Loucy (cell line): ENCODE results near the gene SPINK4.
A peak's percentile ranks its signal among the peaks of the same experiment; 100 is the strongest.

Source experiments
- H2AFZ ChIP-seq: fragments of 200-600 bp; sonication (generic); 2 replicates; pipeline ENCODE4 v1.6.0; 2016; ENCODE audit warnings: antibody characterized with exemption, mild to moderate bottlenecking, low read length, moderate library complexity
- H3F3A ChIP-seq: fragments of 200-600 bp; 2 replicates; pipeline ENCODE4 v1.6.0; 2016; ENCODE audit warnings: antibody characterized with exemption, low read depth, mild to moderate bottlenecking
- H3K27me3 ChIP-seq: fragments of 200-600 bp; sonication (generic); 2 replicates; pipeline ENCODE4 v1.6.1; 2014; ENCODE audit warnings: low read length, mild to moderate bottlenecking; ENCODE audit not compliant: insufficient read depth, poor library complexity, severe bottlenecking
- H3K36me3 ChIP-seq: fragments of 200-600 bp; sonication (generic); 2 replicates; pipeline ENCODE4 v1.6.1; 2016; ENCODE audit warnings: low read length; ENCODE audit not compliant: insufficient read depth
- H3K4me1 ChIP-seq: fragments of 200-600 bp; sonication (generic); 2 replicates; pipeline ENCODE4 v1.5.1; 2014; ENCODE audit warnings: low read length, mild to moderate bottlenecking; ENCODE audit not compliant: insufficient read depth, poor library complexity, severe bottlenecking
- H3K4me2 ChIP-seq: fragments of 200-600 bp; sonication (generic); 2 replicates; pipeline ENCODE4 v1.6.0; 2014; ENCODE audit warnings: antibody characterized with exemption, low read length, low read depth, mild to moderate bottlenecking; ENCODE audit not compliant: poor library complexity, severe bottlenecking
- H3K4me3 ChIP-seq: fragments of 200-600 bp; sonication (generic); 2 replicates; pipeline ENCODE4 v1.5.1; 2014; ENCODE audit warnings: low read length, mild to moderate bottlenecking, mixed read lengths; ENCODE audit not compliant: poor library complexity, severe bottlenecking
- H3K79me2 ChIP-seq: fragments of 200-600 bp; sonication (generic); 2 replicates; pipeline ENCODE4 v1.6.1; 2014; ENCODE audit warnings: low read length; ENCODE audit not compliant: insufficient read depth
- H3K9ac ChIP-seq: fragments of 200-600 bp; sonication (generic); 2 replicates; pipeline ENCODE4 v1.6.0; 2014; ENCODE audit warnings: mild to moderate bottlenecking, low read depth, low read length, moderate library complexity; ENCODE audit not compliant: poor library complexity, severe bottlenecking
- H3K9me2 ChIP-seq: fragments of 200-600 bp; sonication (generic); replicated peaks from 2 replicates; pipeline ENCODE4 v1.6.1; 2016; ENCODE audit warnings: low read depth, low read length, mixed read lengths
- H3K9me3 ChIP-seq: fragments of 200-600 bp; sonication (generic); 2 replicates; pipeline ENCODE4 v1.6.1; 2014; ENCODE audit warnings: mild to moderate bottlenecking, antibody characterized with exemption, low read length, low read depth; ENCODE audit not compliant: insufficient read depth
- H4K20me1 ChIP-seq: fragments of 200-600 bp; sonication (generic); 2 replicates; pipeline ENCODE4 v1.6.0; 2014; ENCODE audit warnings: antibody characterized with exemption, low read length, mild to moderate bottlenecking; ENCODE audit not compliant: insufficient read depth, poor library complexity, severe bottlenecking
- EZH2phosphoT487 ChIP-seq: fragments of 200-600 bp; IDR thresholded peaks from 2 replicates; pipeline ENCODE4 v1.6.1; 2018; ENCODE audit warnings: antibody characterized with exemption, mild to moderate bottlenecking, moderate library complexity, borderline replicate concordance
- TF ChIP-seq, protein P1 (sequence below): fragments of 200-600 bp; sonication (generic); conservative IDR thresholded peaks from 2 replicates; pipeline ENCODE4 v1.5.1; 2014; ENCODE audit warnings: mild to moderate bottlenecking, antibody characterized with exemption, low read length

SPINK4 gene

DNA sequence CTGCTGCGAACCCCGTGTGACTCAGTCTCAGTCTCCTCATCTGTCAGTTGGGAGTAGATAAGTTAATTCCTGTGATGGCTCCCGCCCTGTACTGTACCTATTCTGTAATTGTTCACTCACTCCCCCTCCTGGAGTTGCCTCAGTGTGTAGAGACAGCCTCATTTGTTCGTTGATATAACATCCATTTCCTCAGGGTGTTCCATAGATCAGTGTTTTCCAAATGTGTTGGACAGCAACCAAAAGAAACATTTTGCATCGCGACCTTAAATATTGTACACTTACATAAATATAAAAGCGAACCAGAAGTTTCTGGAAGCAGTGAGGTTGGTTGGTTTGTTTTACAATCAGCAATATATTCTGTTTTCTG lies 51.0 kb downstream of the SPINK4 start:
- Histone ChIP-seq H4K20me1 (peaks cover 13% of the 10 kb centered on the region), H3K4me3 (peak overlapping the region; percentile 87), H3K9me3 (no peaks in the 10 kb centered on the region), H2AFZ (peak overlapping the region; percentile 88), H3K9ac (peak overlapping the region; percentile 98), H3K36me3 (no peaks in the 10 kb centered on the region; the same call in 1 of the 2 replicates), H3K9me2 (no peaks in the 10 kb centered on the region), H3K27me3 (no peaks in the 10 kb centered on the region), H3K79me2 (peaks cover 58% of the 10 kb centered on the region), H3K4me1 (peaks cover 24% of the 10 kb centered on the region), H3F3A (peaks cover 7% of the 10 kb centered on the region), H3K4me2 (peak overlapping the region; percentile 80)
- TF ChIP-seq, protein P1, sequence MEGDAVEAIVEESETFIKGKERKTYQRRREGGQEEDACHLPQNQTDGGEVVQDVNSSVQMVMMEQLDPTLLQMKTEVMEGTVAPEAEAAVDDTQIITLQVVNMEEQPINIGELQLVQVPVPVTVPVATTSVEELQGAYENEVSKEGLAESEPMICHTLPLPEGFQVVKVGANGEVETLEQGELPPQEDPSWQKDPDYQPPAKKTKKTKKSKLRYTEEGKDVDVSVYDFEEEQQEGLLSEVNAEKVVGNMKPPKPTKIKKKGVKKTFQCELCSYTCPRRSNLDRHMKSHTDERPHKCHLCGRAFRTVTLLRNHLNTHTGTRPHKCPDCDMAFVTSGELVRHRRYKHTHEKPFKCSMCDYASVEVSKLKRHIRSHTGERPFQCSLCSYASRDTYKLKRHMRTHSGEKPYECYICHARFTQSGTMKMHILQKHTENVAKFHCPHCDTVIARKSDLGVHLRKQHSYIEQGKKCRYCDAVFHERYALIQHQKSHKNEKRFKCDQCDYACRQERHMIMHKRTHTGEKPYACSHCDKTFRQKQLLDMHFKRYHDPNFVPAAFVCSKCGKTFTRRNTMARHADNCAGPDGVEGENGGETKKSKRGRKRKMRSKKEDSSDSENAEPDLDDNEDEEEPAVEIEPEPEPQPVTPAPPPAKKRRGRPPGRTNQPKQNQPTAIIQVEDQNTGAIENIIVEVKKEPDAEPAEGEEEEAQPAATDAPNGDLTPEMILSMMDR, result no peak; the same call in 1 of the 2 replicates
- TF ChIP-seq EZH2phosphoT487, result no peak

DNA sequence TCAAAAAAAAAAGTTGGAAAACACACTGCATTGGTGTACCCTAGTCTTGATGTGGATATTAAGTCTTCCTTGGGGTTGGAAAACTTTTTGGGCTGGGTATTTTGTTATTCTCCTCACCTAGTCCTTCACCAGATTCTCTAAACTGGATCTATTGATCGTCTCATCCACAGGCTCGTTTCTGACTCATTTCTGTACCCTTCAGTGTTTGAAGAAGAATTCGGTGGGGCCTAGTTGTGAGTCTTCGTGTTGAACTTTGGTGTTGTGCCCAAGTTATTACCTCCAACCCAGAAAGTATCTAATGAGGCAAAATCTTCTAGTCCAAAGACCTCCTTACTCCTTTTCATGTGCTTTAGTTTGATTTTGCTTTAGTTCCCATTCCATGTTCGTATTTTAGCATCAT lies 51.9 kb downstream of the SPINK4 start:
- Histone ChIP-seq H3K4me3 (peak overlapping the region; percentile 87), H3K4me1 (peaks cover 32% of the 10 kb centered on the region), H3K36me3 (peaks cover 6% of the 10 kb centered on the region; the same call in 1 of the 2 replicates)

DNA sequence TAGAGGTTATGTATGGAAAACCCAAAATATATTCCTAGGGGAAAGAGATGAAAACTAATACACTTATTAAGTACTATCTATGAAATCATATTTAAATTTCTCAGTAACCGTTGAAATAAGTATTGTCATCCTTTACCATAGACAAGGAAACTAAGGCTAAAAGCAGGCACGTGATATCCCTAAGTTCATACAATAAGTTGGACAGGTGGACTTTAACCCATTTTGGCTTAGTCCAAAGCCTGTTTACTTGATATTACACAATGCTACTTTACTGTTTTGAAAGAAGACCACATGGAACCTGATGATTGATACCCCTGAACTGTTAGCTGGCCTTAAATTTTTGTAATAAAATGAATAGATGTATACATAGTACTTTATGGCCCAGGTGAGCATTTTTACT lies 53.8 kb downstream of the SPINK4 start:
- H3K4me2 ChIP-seq, result peak overlapping the region; percentile 80
- H3K4me1 ChIP-seq, result peaks cover 50% of the 10 kb centered on the region
- no peak for TF ChIP-seq EZH2phosphoT487
- TF ChIP-seq, protein P1, result no peak

More for the DNA sequence above, 51.9 kb downstream of the SPINK4 start:
- Histone ChIP-seq H3K4me2 (peak overlapping the region; percentile 80), H3K9ac (peak overlapping the region; percentile 98), H3K79me2 (peaks cover 67% of the 10 kb centered on the region), H3F3A (peaks cover 7% of the 10 kb centered on the region), H3K27me3 (no peaks in the 10 kb centered on the region), H3K9me2 (no peaks in the 10 kb centered on the region), H3K9me3 (no peaks in the 10 kb centered on the region), H2AFZ (no peak overlapping the region), H4K20me1 (peaks cover 13% of the 10 kb centered on the region)
- TF ChIP-seq EZH2phosphoT487, result no peak
- TF ChIP-seq, protein P1, result no peak

More for the DNA sequence above, 53.8 kb downstream of the SPINK4 start:
- peaks cover 7% of the 10 kb centered on the region for H3F3A ChIP-seq
- no peak overlapping the region for H3K9ac ChIP-seq
- H3K9me2 ChIP-seq, result no peaks in the 10 kb centered on the region
- no peak overlapping the region for H2AFZ ChIP-seq
- no peaks in the 10 kb centered on the region for H3K27me3 ChIP-seq
- H3K4me3 ChIP-seq, result no peak overlapping the region
- H3K9me3 ChIP-seq, result no peaks in the 10 kb centered on the region
- H3K79me2 ChIP-seq, result peaks cover 86% of the 10 kb centered on the region
- H3K36me3 ChIP-seq, result peaks cover 10% of the 10 kb centered on the region; the same call in 1 of the 2 replicates
- peaks cover 23% of the 10 kb centered on the region for H4K20me1 ChIP-seq
